Right lobe of liver (tissue), 6 donors: ENCODE data around the gene VAMP3. TPM values are rescaled to one million over a fixed set of nuclear protein-coding genes. Genes with fewer than 3 reads are reported as not detected.

ENCODE experiments used
- ATAC-seq, 4 donors: fragments of 200-7000 bp; cut with Tn5 transposase; one replicate each; pipeline ENCODE4 v1.9.1; 2020; ENCODE audit warnings: mild to moderate bottlenecking in 4 of 4, moderate library complexity in 4 of 4
- DNase-seq, 3 donors: peaks; one replicate each; pipeline ENCODE4 v3.0.0-alpha.2; 2020
- H3K27ac ChIP-seq, 3 donors: fragments of 200-600 bp; one replicate each; pipeline ENCODE4 v1.8.0; 2022
- H3K27me3 ChIP-seq, 2 donors: fragments of 200-600 bp; one replicate each; pipeline ENCODE4 v1.8.0; 2022
- H3K36me3 ChIP-seq, 4 donors: fragments of 200-600 bp; sonication (generic) in 1 of 4; one replicate each; pipeline versions ENCODE4 v1.5.1 to v1.8.0; 2017 to 2022; ENCODE audit warnings: control low read depth in 1 of 4
- H3K4me1 ChIP-seq, 4 donors: fragments of 200-600 bp; sonication (generic) in 1 of 4; one replicate each; pipeline versions ENCODE4 v1.5.1 to v1.8.0; 2017 to 2022; ENCODE audit warnings: control low read depth in 1 of 4
- H3K4me3 ChIP-seq, 3 donors: fragments of 200-600 bp; one replicate each; pipeline ENCODE4 v1.8.0; 2022
- H3K9me3 ChIP-seq, 4 donors: fragments of 200-600 bp; sonication (generic) in 1 of 4; one replicate each; pipeline versions ENCODE4 v1.5.1 to v1.8.0; 2017 to 2022; ENCODE audit warnings: control low read depth in 1 of 4
- CTCF ChIP-seq, 4 donors: fragments of 200-600 bp in 3 of 4; fragments of 450-650 bp in 1 of 4; IDR thresholded peaks; one replicate each; pipeline versions ENCODE4 v1.5.1 to v1.8.0; 2016 to 2022; ENCODE audit warnings: antibody characterized with exemption in 4 of 4, mild to moderate bottlenecking in 2 of 4
- POLR2A ChIP-seq: fragments of 450-650 bp; IDR thresholded peaks from one replicate; pipeline ENCODE4 v1.6.1; 2017; ENCODE audit warnings: antibody characterized with exemption, mild to moderate bottlenecking
- WGBS: methylation state at CpG from one replicate; pipeline ENCODE4 v1.1.6; 2018; ENCODE audit warnings: low coverage, low lambda C conversion rate; ENCODE audit not compliant: insufficient coverage; ENCODE audit errors: missing lambda C conversion rate; 5-methylcytosine and 5-hydroxymethylcytosine counted together
- intact Hi-C, 2 donors: fragments of 100-400 bp; cut with DNase I; formaldehyde crosslinking; loops; one replicate each; pipeline versions ENCODE4 v1.11.2 to v1.14.1; 2022
- total RNA-seq, 6 experiments: library from RNA; depleted of rRNA in 2 of 6; stranded (reverse); fragments of >200 nt in 2 of 6; fragmentation: NEBNext Ultra II Directional in 3 of 6; extraction: Animal tissue kit (Norgen Biotek cat#: 25700) in 3 of 6; gene quantifications; one replicate each; pipeline versions ENCODE4 v1.1.0 to v1.2.4, GENCODE V29; 2016 to 2023
- donor health status: DM: no; HTN: yes; CAD: no.
- donor health status: DM: no; HTN: no; CAD: no.
- donor health status: DM: no; HTN: no; CAD: no.
- donor health status: DM: no; HTN: yes; CAD: no.
- donor health status: DM: no; HTN: yes; CAD: no.

The VAMP3 gene
- total RNA-seq, 6 experiments from 2014 or later: 28.2 to 39.9 (median 31.7) TPM

- Histone ChIP-seq H3K4me1 (no peaks in the 10 kb centered on the region), H3K4me3 (no peak overlapping the region), H3K27ac (no peak overlapping the region), H3K9me3 (no peaks in the 10 kb centered on the region), H3K27me3 (no peaks in the 10 kb centered on the region), H3K36me3 (no peaks in the 10 kb centered on the region)
- WGBS: 48% methylated on average over 5 of the region's 5 CpGs
- ATAC-seq (no peak), DNase-seq (no peak)
- intact Hi-C loops: no loop called here
- TF ChIP-seq CTCF (IDR thresholded peaks at IDR 0.05): no peak
- no peak for TF ChIP-seq POLR2A
These were observed 22.0 kb upstream of the VAMP3 start for GRCh38 chr1:7749126-7749525.

- Histone ChIP-seq H3K4me3 (no peak overlapping the region), H3K9me3 (no peaks in the 10 kb centered on the region), H3K27ac (no peak overlapping the region), H3K36me3 (no peaks in the 10 kb centered on the region), H3K27me3 (no peaks in the 10 kb centered on the region), H3K4me1 (no peaks in the 10 kb centered on the region)
- ATAC-seq (no peak), DNase-seq (no peak)
- intact Hi-C loops: loop anchor here (5.0 kb wide), 1 partner anchor 84 kb away; no protein-coding TSS in a partner anchor
- TF ChIP-seq POLR2A (no peak), CTCF (IDR thresholded peaks at IDR 0.05) (no peak)
- WGBS: 76% methylated on average over 11 of the region's 11 CpGs
These were observed 19.9 kb upstream of the VAMP3 start for GRCh38 chr1:7751174-7751573.

GRCh38 chr1:7752512-7753417, 18.3 kb upstream of the VAMP3 start:
- H3K36me3 ChIP-seq: no peaks in the 10 kb centered on the region
- intact Hi-C loops: loop anchor here (5.0 kb wide), 1 partner anchor 85 kb away; no protein-coding TSS in a partner anchor
- no peaks in the 10 kb centered on the region for H3K27me3 ChIP-seq
- DNase-seq (peak in 2 of 3 donors; percentile 34 to 59), ATAC-seq (peak; percentile 88 to 96 (median 92))
- 17% methylated on average over 18 of the region's 18 CpGs for WGBS
- peak overlapping the region in 1 of 3 donors; percentile 36 for H3K4me3 ChIP-seq
- no peaks in the 10 kb centered on the region for H3K9me3 ChIP-seq
- no peaks in the 10 kb centered on the region for H3K4me1 ChIP-seq
- no peak overlapping the region for H3K27ac ChIP-seq
- peak; percentile 75 to 85 (median 80) for TF ChIP-seq CTCF (IDR thresholded peaks at IDR 0.05)
- TF ChIP-seq POLR2A: no peak

GRCh38 chr1:7753641-7754040, 17.5 kb upstream of the VAMP3 start:
- no peaks in the 10 kb centered on the region for H3K27me3 ChIP-seq
- DNase-seq (no peak), ATAC-seq (no peak)
- WGBS: 41% methylated on average over 3 of the region's 3 CpGs
- H3K36me3 ChIP-seq: no peaks in the 10 kb centered on the region
- no peaks in the 10 kb centered on the region for H3K9me3 ChIP-seq
- intact Hi-C loops: loop anchor here (5.0 kb wide), 1 partner anchor 86 kb away; no protein-coding TSS in a partner anchor
- H3K4me1 ChIP-seq: no peaks in the 10 kb centered on the region
- H3K27ac ChIP-seq: no peak overlapping the region
- no peak for TF ChIP-seq POLR2A
- no peak for TF ChIP-seq CTCF (IDR thresholded peaks at IDR 0.05)
- no peak overlapping the region for H3K4me3 ChIP-seq
